Ascending aorta (tissue), 2 donors: ENCODE results near the gene RBM20. TPM values are rescaled to one million over a fixed set of nuclear protein-coding genes. Genes with fewer than 3 reads are reported as not detected.

Source experiments
- DNase-seq, 2 donors: peaks; one replicate each; pipeline ENCODE4 v3.0.0-alpha.2; 2019; ENCODE audit warnings: low spot score in 2 of 2
- H3K27ac ChIP-seq, 2 donors: fragments of 200-600 bp; sonication (generic); one replicate each; pipeline ENCODE4 v1.5.1; 2016 to 2017; ENCODE audit warnings: mild to moderate bottlenecking in 1 of 2
- H3K27me3 ChIP-seq: fragments of 200-600 bp; sonication (generic); one replicate; pipeline ENCODE4 v1.5.1; 2017
- H3K36me3 ChIP-seq, 2 donors: fragments of 200-600 bp; sonication (generic); one replicate each; pipeline ENCODE4 v1.5.1; 2016
- H3K4me1 ChIP-seq, 2 donors: fragments of 200-600 bp; sonication (generic); one replicate each; pipeline ENCODE4 v1.5.1; 2016 to 2017; ENCODE audit warnings: mild to moderate bottlenecking in 1 of 2
- H3K4me3 ChIP-seq, 2 donors: fragments of 200-600 bp; sonication (generic); one replicate each; pipeline ENCODE4 v1.5.1; 2016 to 2017; ENCODE audit warnings: mild to moderate bottlenecking in 1 of 2
- H3K9me3 ChIP-seq, 2 donors: fragments of 200-600 bp; sonication (generic); one replicate each; pipeline ENCODE4 v1.5.1; 2016
- CTCF ChIP-seq, 3 experiments: fragments of 200-600 bp in 2 of 3; fragments of 450-650 bp in 1 of 3; sonication (generic) in 2 of 3; IDR thresholded peaks; one replicate each; pipeline ENCODE4 v1.5.1; 2016 to 2019; ENCODE audit warnings: antibody characterized with exemption in 3 of 3, mild to moderate bottlenecking in 1 of 3, moderate library complexity in 1 of 3
- intact Hi-C: fragments of 100-400 bp; cut with DNase I; formaldehyde crosslinking; loops from one replicate; pipeline ENCODE4 v1.15.1; 2023
- total RNA-seq: library from RNA; depleted of rRNA; stranded (reverse); fragments of >200 nt; gene quantifications from one replicate; pipeline ENCODE4 v1.1.0, GENCODE V29; 2016

RBM20 gene
- total RNA-seq, 1 donor from 2014 or later = 4.8 TPM

- TF ChIP-seq CTCF (IDR thresholded peaks at IDR 0.05) = no peak
- Histone ChIP-seq H3K36me3 (no peaks in the 10 kb centered on the region), H3K4me1 (no peaks in the 10 kb centered on the region), H3K27me3 (no peaks in the 10 kb centered on the region), H3K4me3 (no peak overlapping the region), H3K9me3 (no peaks in the 10 kb centered on the region), H3K27ac (no peak overlapping the region)
- intact Hi-C loops = loop anchor here (5.0 kb wide), 1 partner anchor 118 kb away; no protein-coding TSS in a partner anchor
- DNase-seq = no peak
Measured at GRCh38 chr10:110613996-110614495, 30.1 kb upstream of the RBM20 start.

- no peaks in the 10 kb centered on the region for H3K4me1 ChIP-seq
- no peak for TF ChIP-seq CTCF (IDR thresholded peaks at IDR 0.05)
- no peak overlapping the region for H3K27ac ChIP-seq
- H3K27me3 ChIP-seq = no peaks in the 10 kb centered on the region
- no peaks in the 10 kb centered on the region for H3K9me3 ChIP-seq
- intact Hi-C loops = no loop called here
- no peak for DNase-seq
- H3K4me3 ChIP-seq = no peak overlapping the region
- no peaks in the 10 kb centered on the region for H3K36me3 ChIP-seq
Measured at GRCh38 chr10:110615057-110615747, 28.9 kb upstream of the RBM20 start.

- Histone ChIP-seq H3K4me1 (no peaks in the 10 kb centered on the region), H3K27ac (no peak overlapping the region), H3K4me3 (no peak overlapping the region), H3K36me3 (no peaks in the 10 kb centered on the region), H3K9me3 (no peaks in the 10 kb centered on the region), H3K27me3 (no peaks in the 10 kb centered on the region)
- DNase-seq = no peak
- TF ChIP-seq CTCF (IDR thresholded peaks at IDR 0.05) = no peak
- intact Hi-C loops = no loop called here
Measured at GRCh38 chr10:110616493-110617033, 27.6 kb upstream of the RBM20 start.

- H3K36me3 ChIP-seq = no peaks in the 10 kb centered on the region
- no peak for DNase-seq
- no peaks in the 10 kb centered on the region for H3K4me1 ChIP-seq
- H3K27me3 ChIP-seq = no peaks in the 10 kb centered on the region
- H3K4me3 ChIP-seq = no peak overlapping the region
- TF ChIP-seq CTCF (IDR thresholded peaks at IDR 0.05) = no peak
- no peaks in the 10 kb centered on the region for H3K9me3 ChIP-seq
- intact Hi-C loops = no loop called here
- no peak overlapping the region for H3K27ac ChIP-seq
Measured at GRCh38 chr10:110617425-110618229, 26.5 kb upstream of the RBM20 start.

- DNase-seq = no peak
Measured at GRCh38 chr10:110618230-110618610, 25.9 kb upstream of the RBM20 start.

More at GRCh38 chr10:110618230-110618610, 25.9 kb upstream of the RBM20 start:
- no peaks in the 10 kb centered on the region for H3K36me3 ChIP-seq
- intact Hi-C loops = no loop called here
- H3K9me3 ChIP-seq = no peaks in the 10 kb centered on the region
- H3K4me1 ChIP-seq = no peaks in the 10 kb centered on the region
- H3K4me3 ChIP-seq = no peak overlapping the region
- no peaks in the 10 kb centered on the region for H3K27me3 ChIP-seq
- TF ChIP-seq CTCF (IDR thresholded peaks at IDR 0.05) = no peak
- H3K27ac ChIP-seq = no peak overlapping the region
